ENCODE measurements around the gene TBRG4.

The TBRG4 gene

GRCh38 chr7:45085619-45086200 is 25.8 kb downstream of the TBRG4 start:
- no peak for TF ChIP-seq EZH2phosphoT487 (IDR thresholded peaks at IDR 0.05; ENCODE audit: borderline replicate concordance)
- TF ChIP-seq, protein P1, sequence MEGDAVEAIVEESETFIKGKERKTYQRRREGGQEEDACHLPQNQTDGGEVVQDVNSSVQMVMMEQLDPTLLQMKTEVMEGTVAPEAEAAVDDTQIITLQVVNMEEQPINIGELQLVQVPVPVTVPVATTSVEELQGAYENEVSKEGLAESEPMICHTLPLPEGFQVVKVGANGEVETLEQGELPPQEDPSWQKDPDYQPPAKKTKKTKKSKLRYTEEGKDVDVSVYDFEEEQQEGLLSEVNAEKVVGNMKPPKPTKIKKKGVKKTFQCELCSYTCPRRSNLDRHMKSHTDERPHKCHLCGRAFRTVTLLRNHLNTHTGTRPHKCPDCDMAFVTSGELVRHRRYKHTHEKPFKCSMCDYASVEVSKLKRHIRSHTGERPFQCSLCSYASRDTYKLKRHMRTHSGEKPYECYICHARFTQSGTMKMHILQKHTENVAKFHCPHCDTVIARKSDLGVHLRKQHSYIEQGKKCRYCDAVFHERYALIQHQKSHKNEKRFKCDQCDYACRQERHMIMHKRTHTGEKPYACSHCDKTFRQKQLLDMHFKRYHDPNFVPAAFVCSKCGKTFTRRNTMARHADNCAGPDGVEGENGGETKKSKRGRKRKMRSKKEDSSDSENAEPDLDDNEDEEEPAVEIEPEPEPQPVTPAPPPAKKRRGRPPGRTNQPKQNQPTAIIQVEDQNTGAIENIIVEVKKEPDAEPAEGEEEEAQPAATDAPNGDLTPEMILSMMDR (conservative IDR thresholded peaks at IDR 0.05; ENCODE audit: low read length), result no peak
- no peaks in the 10 kb centered on the region for H3F3A ChIP-seq (ENCODE audit: low read depth)
- H3K27me3 ChIP-seq (ENCODE audit: insufficient read depth, low read length, poor library complexity, severe bottlenecking), result no peaks in the 10 kb centered on the region
- no peaks in the 10 kb centered on the region for H4K20me1 ChIP-seq (ENCODE audit: insufficient read depth, low read length, poor library complexity, severe bottlenecking)
- no peaks in the 10 kb centered on the region for H3K36me3 ChIP-seq (ENCODE audit: insufficient read depth, low read length)
- no peak overlapping the region for H3K4me2 ChIP-seq (ENCODE audit: low read depth, low read length, poor library complexity, severe bottlenecking)
- H3K79me2 ChIP-seq (ENCODE audit: insufficient read depth, low read length), result no peaks in the 10 kb centered on the region
- H3K9me3 ChIP-seq (ENCODE audit: insufficient read depth, low read depth, low read length), result no peaks in the 10 kb centered on the region
- H3K4me3 ChIP-seq (ENCODE audit: low read length, poor library complexity, severe bottlenecking), result no peak overlapping the region
- no peak overlapping the region for H2AFZ ChIP-seq (ENCODE audit: low read length)
- H3K9ac ChIP-seq (ENCODE audit: low read depth, low read length, poor library complexity, severe bottlenecking), result no peak overlapping the region
- H3K4me1 ChIP-seq (ENCODE audit: insufficient read depth, low read length, poor library complexity, severe bottlenecking), result no peaks in the 10 kb centered on the region
- H3K9me2 ChIP-seq (replicated peaks; ENCODE audit: low read depth, low read length), result no peaks in the 10 kb centered on the region

DNA sequence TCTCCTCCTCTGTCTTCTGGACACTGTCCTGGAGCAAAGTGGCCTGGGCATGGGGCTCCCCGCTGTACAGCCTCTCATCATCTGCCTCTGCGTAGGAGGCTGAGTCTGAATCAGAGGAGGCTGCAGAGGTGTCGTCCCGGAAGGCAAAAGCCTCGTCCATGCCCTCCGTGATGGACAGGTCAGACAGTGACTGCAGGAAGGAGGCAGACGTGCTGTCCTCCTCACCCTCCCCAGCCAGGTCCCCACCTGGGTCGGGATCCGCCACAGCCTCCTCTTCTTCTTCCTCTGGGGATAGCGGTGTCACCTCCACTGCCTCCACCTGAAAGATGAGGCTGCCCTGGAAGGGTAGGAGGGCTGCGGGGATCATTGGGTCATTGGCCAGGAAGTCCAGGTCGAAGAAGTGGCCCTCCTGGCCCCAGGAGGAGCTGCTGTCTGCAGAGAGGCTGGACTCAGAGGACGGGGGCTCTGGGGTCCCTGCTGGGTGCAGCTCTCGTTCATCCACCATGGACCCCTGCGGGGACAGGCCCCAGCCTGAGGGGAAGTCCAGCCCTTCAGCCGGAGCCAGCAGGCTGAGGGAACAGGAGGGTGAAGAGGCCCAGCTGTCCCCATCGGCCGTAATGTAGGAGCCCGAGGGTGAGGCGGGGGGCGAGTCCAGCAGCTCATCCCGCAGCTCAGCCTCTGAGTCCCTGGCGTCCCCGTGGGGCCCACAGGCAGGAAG is 26.4 kb downstream of the TBRG4 start:
- TF ChIP-seq, protein P1 (conservative IDR thresholded peaks at IDR 0.05; ENCODE audit: low read length), result no peak
- no peak for TF ChIP-seq EZH2phosphoT487 (IDR thresholded peaks at IDR 0.05; ENCODE audit: borderline replicate concordance)
- H3K4me1 ChIP-seq (ENCODE audit: insufficient read depth, low read length, poor library complexity, severe bottlenecking), result no peaks in the 10 kb centered on the region

GRCh38 chr7:45084336-45084735 is 27.2 kb downstream of the TBRG4 start:
- no peak overlapping the region for H2AFZ ChIP-seq (ENCODE audit: low read length)
- no peaks in the 10 kb centered on the region for H3K9me2 ChIP-seq (replicated peaks; ENCODE audit: low read depth, low read length)
- H3K4me2 ChIP-seq (ENCODE audit: low read depth, low read length, poor library complexity, severe bottlenecking), result no peak overlapping the region
- no peaks in the 10 kb centered on the region for H4K20me1 ChIP-seq (ENCODE audit: insufficient read depth, low read length, poor library complexity, severe bottlenecking)
- no peaks in the 10 kb centered on the region for H3K27me3 ChIP-seq (ENCODE audit: insufficient read depth, low read length, poor library complexity, severe bottlenecking)
- H3K9ac ChIP-seq (ENCODE audit: low read depth, low read length, poor library complexity, severe bottlenecking), result no peak overlapping the region
- H3K9me3 ChIP-seq (ENCODE audit: insufficient read depth, low read depth, low read length), result no peaks in the 10 kb centered on the region
- H3K4me3 ChIP-seq (ENCODE audit: low read length, poor library complexity, severe bottlenecking), result no peak overlapping the region
- no peaks in the 10 kb centered on the region for H3K79me2 ChIP-seq (ENCODE audit: insufficient read depth, low read length)
- no peaks in the 10 kb centered on the region for H3F3A ChIP-seq (ENCODE audit: low read depth)
- no peaks in the 10 kb centered on the region for H3K36me3 ChIP-seq (ENCODE audit: insufficient read depth, low read length)
- TF ChIP-seq, protein P1 (conservative IDR thresholded peaks at IDR 0.05; ENCODE audit: low read length), result no peak
- no peak for TF ChIP-seq EZH2phosphoT487 (IDR thresholded peaks at IDR 0.05; ENCODE audit: borderline replicate concordance)
- no peaks in the 10 kb centered on the region for H3K4me1 ChIP-seq (ENCODE audit: insufficient read depth, low read length, poor library complexity, severe bottlenecking)

More for the DNA sequence above, 26.4 kb downstream of the TBRG4 start:
- H3K27me3 ChIP-seq (ENCODE audit: insufficient read depth, low read length, poor library complexity, severe bottlenecking), result no peaks in the 10 kb centered on the region
- H3K9me3 ChIP-seq (ENCODE audit: insufficient read depth, low read depth, low read length), result no peaks in the 10 kb centered on the region
- H4K20me1 ChIP-seq (ENCODE audit: insufficient read depth, low read length, poor library complexity, severe bottlenecking), result no peaks in the 10 kb centered on the region
- H3K4me2 ChIP-seq (ENCODE audit: low read depth, low read length, poor library complexity, severe bottlenecking), result no peak overlapping the region
- H3K36me3 ChIP-seq (ENCODE audit: insufficient read depth, low read length), result no peaks in the 10 kb centered on the region
- no peaks in the 10 kb centered on the region for H3F3A ChIP-seq (ENCODE audit: low read depth)
- H3K4me3 ChIP-seq (ENCODE audit: low read length, poor library complexity, severe bottlenecking), result no peak overlapping the region
- H3K79me2 ChIP-seq (ENCODE audit: insufficient read depth, low read length), result no peaks in the 10 kb centered on the region
- H3K9me2 ChIP-seq (replicated peaks; ENCODE audit: low read depth, low read length), result no peaks in the 10 kb centered on the region
- no peak overlapping the region for H2AFZ ChIP-seq (ENCODE audit: low read length)
- H3K9ac ChIP-seq (ENCODE audit: low read depth, low read length, poor library complexity, severe bottlenecking), result no peak overlapping the region

All from Loucy (cell line).